AG10803 (cell line): ENCODE results near the gene TMIGD2.
"Not testable (repeated sequence)": the region's sequence is repeated elsewhere in the genome, so short reads cannot be mapped to it uniquely, and the experiment has no call there.

Experiments
- DNase-seq: peaks from one replicate; pipeline ENCODE4 v3.0.0; 2010; ENCODE audit warnings: low read depth
- H3K4me3 ChIP-seq: 2 replicates; pipeline ENCODE4 v1.5.1; 2011; ENCODE audit warnings: mild to moderate bottlenecking, low read length, control low read depth
- CTCF ChIP-seq: conservative IDR thresholded peaks from 2 replicates; pipeline ENCODE4 v1.5.1; 2011; ENCODE audit warnings: mild to moderate bottlenecking, low read length, control low read depth, inconsistent platforms

Gene TMIGD2

GRCh38 chr19:4292515-4292914 lies 9.7 kb downstream of the TMIGD2 start:
- no peak for TF ChIP-seq CTCF
- no peak for DNase-seq
- no peak overlapping the region for H3K4me3 ChIP-seq

GRCh38 chr19:4291184-4291732 lies 10.9 kb downstream of the TMIGD2 start:
- no peak overlapping the region for H3K4me3 ChIP-seq
- TF ChIP-seq CTCF = no peak
- DNase-seq = no peak

- no peak overlapping the region for H3K4me3 ChIP-seq
- TF ChIP-seq CTCF = no peak
- no peak for DNase-seq
Observed at GRCh38 chr19:4288091-4288777, 14.0 kb downstream of the TMIGD2 start.

- not testable (repeated sequence) for DNase-seq, H3K4me3 ChIP-seq
Observed at GRCh38 chr19:4286141-4286540, 16.0 kb downstream of the TMIGD2 start.

- TF ChIP-seq CTCF = no peak
Observed at GRCh38 chr19:4284974-4285373, 17.2 kb downstream of the TMIGD2 start.

GRCh38 chr19:4284176-4284958 lies 17.8 kb downstream of the TMIGD2 start:
- no peak for DNase-seq
- TF ChIP-seq CTCF = no peak

More at GRCh38 chr19:4284974-4285373, 17.2 kb downstream of the TMIGD2 start:
- H3K4me3 ChIP-seq = no peak overlapping the region
- no peak for DNase-seq

GRCh38 chr19:4279530-4280422 lies 22.4 kb downstream of the TMIGD2 start:
- no peak for DNase-seq
- TF ChIP-seq CTCF = no peak
- no peak overlapping the region for H3K4me3 ChIP-seq

More at GRCh38 chr19:4284176-4284958, 17.8 kb downstream of the TMIGD2 start:
- no peak overlapping the region for H3K4me3 ChIP-seq
